SK-N-SH (cell line): ENCODE measurements around the gene CEP57. TPM values are rescaled to one million over a fixed set of nuclear protein-coding genes. Genes with fewer than 3 reads are reported as not detected.

Source experiments
- CTCF ChIA-PET: fragments of 300-600, 350-600 bp; formaldehyde crosslinking; extraction: SDS; loops from one replicate; lab custom pipeline; 2021; lab: Yijun Ruan, JAX
- POLR2A ChIA-PET: fragments of 350-600 bp; sonication (Branson Sonifier 250); formaldehyde crosslinking; extraction: SDS; loops from one replicate; lab custom pipeline; 2020; ENCODE audit warnings: antibody characterized with exemption, inconsistent platforms; lab: Yijun Ruan, JAX
- DNase-seq: peaks from one replicate; pipeline ENCODE4 v3.0.0; 2012
- H2AFZ ChIP-seq: fragments of 200-600 bp; sonication (generic); 2 replicates; pipeline ENCODE4 v1.8.1; 2016; ENCODE audit warnings: antibody characterized with exemption, mild to moderate bottlenecking, low read depth
- H3F3A ChIP-seq: fragments of 200-600 bp; sonication (generic); replicated peaks from 2 replicates; pipeline ENCODE3; 2016; ENCODE audit warnings: antibody characterized with exemption, mild to moderate bottlenecking; ENCODE audit not compliant: insufficient read depth
- H3K27ac ChIP-seq, 2 experiments: fragments of 200-500 bp in 1 of 2; fragments of 200-600 bp in 1 of 2; sonication (Bioruptor generic) in 1 of 2; sonication (generic), shearing (Covaris generic) in 1 of 2; 2 replicates each; pipeline versions ENCODE4 v1.5.1 to v1.6.1; 2014 to 2016; ENCODE audit warnings: low read depth in 2 of 2, inconsistent platforms in 1 of 2, low read length in 1 of 2, mild to moderate bottlenecking in 1 of 2, mixed read lengths in 1 of 2
- H3K27me3 ChIP-seq: fragments of 200-600 bp; sonication (generic), shearing (Covaris generic); 2 replicates; pipeline ENCODE4 v1.6.1; 2016; ENCODE audit warnings: mixed run types; ENCODE audit not compliant: insufficient read depth
- H3K36me3 ChIP-seq, 2 experiments: fragments of 200-500 bp in 1 of 2; fragments of 200-600 bp in 1 of 2; sonication (Bioruptor generic) in 1 of 2; sonication (generic) in 1 of 2; replicated peaks in 1 of 2; 2 replicates each; pipeline versions ENCODE3 to v1.5.1; 2014 to 2016; ENCODE audit warnings: low read length in 1 of 2, mild to moderate bottlenecking in 1 of 2; ENCODE audit not compliant: insufficient read depth in 2 of 2, control insufficient read depth in 1 of 2
- H3K4me1 ChIP-seq, 2 experiments: fragments of 200-500 bp in 1 of 2; fragments of 200-600 bp in 1 of 2; sonication (Bioruptor generic) in 1 of 2; sonication (generic), shearing (Covaris generic) in 1 of 2; 2 replicates each; pipeline versions ENCODE4 v1.5.1 to v1.6.1; 2014 to 2016; ENCODE audit warnings: low read depth in 1 of 2, low read length in 1 of 2, mixed run types in 1 of 2; ENCODE audit not compliant: insufficient read depth in 2 of 2, control insufficient read depth in 1 of 2
- H3K4me2 ChIP-seq: fragments of 200-600 bp; sonication (generic), shearing (Covaris generic); 2 replicates; pipeline ENCODE4 v1.6.1; 2017; ENCODE audit warnings: mixed run types
- H3K4me3 ChIP-seq, 2 experiments: fragments of 200-500 bp in 1 of 2; fragments of 200-600 bp in 1 of 2; sonication (Bioruptor generic) in 1 of 2; sonication (generic), shearing (Covaris generic) in 1 of 2; 2 replicates each; pipeline versions ENCODE4 v1.5.1 to v1.8.1; 2014 to 2016; ENCODE audit warnings: low read depth in 2 of 2, inconsistent platforms in 1 of 2, low read length in 1 of 2, mild to moderate bottlenecking in 1 of 2, mixed read lengths in 1 of 2, moderate library complexity in 1 of 2
- H3K79me2 ChIP-seq: fragments of 200-600 bp; sonication (generic); 2 replicates; pipeline ENCODE4 v1.8.1; 2017; ENCODE audit warnings: mild to moderate bottlenecking; ENCODE audit not compliant: insufficient read depth
- H3K9ac ChIP-seq: fragments of 200-600 bp; sonication (generic); 2 replicates; pipeline ENCODE4 v1.6.1; 2017; ENCODE audit warnings: mixed run types
- H3K9me2 ChIP-seq: fragments of 200-600 bp; sonication (generic); 2 replicates; pipeline ENCODE4 v1.6.1; 2017; ENCODE audit warnings: mixed run types
- H3K9me3 ChIP-seq: fragments of 200-600 bp; sonication (generic); 2 replicates; pipeline ENCODE4 v1.6.1; 2017; ENCODE audit warnings: mixed run types, mild to moderate bottlenecking, moderate library complexity
- H4K20me1 ChIP-seq: fragments of 200-600 bp; sonication (generic); 2 replicates; pipeline ENCODE4 v1.6.1; 2017; ENCODE audit warnings: mild to moderate bottlenecking, mixed run types; ENCODE audit not compliant: insufficient read depth
- CTCF ChIP-seq: fragments of 200-600 bp; sonication (generic); IDR thresholded peaks from 2 replicates; pipeline ENCODE4 v1.6.1; 2017; ENCODE audit warnings: antibody characterized with exemption, mild to moderate bottlenecking, moderate library complexity
- EP300 ChIP-seq, 2 experiments: IDR thresholded peaks; 2 replicates each; pipeline versions ENCODE4 v1.4.0 to v1.6.1; 2012; ENCODE audit warnings: borderline replicate concordance in 1 of 2, low read depth in 1 of 2, low read length in 1 of 2
- EZH2phosphoT487 ChIP-seq: fragments of 200-600 bp; sonication (generic); IDR thresholded peaks from 2 replicates; pipeline ENCODE4 v1.6.1; 2017; ENCODE audit warnings: low read depth, mixed run types, mild to moderate bottlenecking, antibody characterized with exemption, moderate library complexity, borderline replicate concordance
- FOSL2 ChIP-seq: IDR thresholded peaks from 2 replicates; pipeline ENCODE4 v1.4.0; 2012; ENCODE audit warnings: low read depth, mild to moderate bottlenecking, moderate library complexity, borderline replicate concordance
- FOXJ3 ChIP-seq: sonication (generic); formaldehyde crosslinking; IDR thresholded peaks from 2 replicates; pipeline ENCODE4 v1.5.1; 2020; ENCODE audit warnings: mild to moderate bottlenecking, missing genetic modification reagents
- FOXM1 ChIP-seq: IDR thresholded peaks from 2 replicates; pipeline ENCODE4 v1.4.0; 2012; ENCODE audit warnings: low read depth, mild to moderate bottlenecking
- GABPA ChIP-seq: IDR thresholded peaks from 2 replicates; pipeline ENCODE4 v1.4.0; 2012; ENCODE audit warnings: low read depth, mild to moderate bottlenecking
- GATA2 ChIP-seq: sonication (generic); formaldehyde crosslinking; IDR thresholded peaks from 2 replicates; pipeline ENCODE4 v1.5.0; 2020; ENCODE audit warnings: mild to moderate bottlenecking, missing genetic modification reagents
- MXI1 ChIP-seq: IDR thresholded peaks from 2 replicates; pipeline ENCODE4 v1.6.1; 2012; ENCODE audit warnings: mild to moderate bottlenecking, low read depth, low read length, improper control_type of control experiment
- RAD21 ChIP-seq: IDR thresholded peaks from 2 replicates; pipeline ENCODE4 v1.6.1; 2012; ENCODE audit warnings: mild to moderate bottlenecking, low read length
- RCOR1 ChIP-seq: fragments of 150-350 bp; IDR thresholded peaks from 2 replicates; pipeline ENCODE4 v1.6.1; 2017; ENCODE audit warnings: antibody characterized with exemption, low read length
- RXRA ChIP-seq: IDR thresholded peaks from 2 replicates; pipeline ENCODE4 v1.4.0; 2012; ENCODE audit warnings: low read depth, mild to moderate bottlenecking, borderline replicate concordance
- SMC3 ChIP-seq: IDR thresholded peaks from 2 replicates; pipeline ENCODE4 v1.6.1; 2012; ENCODE audit warnings: low read depth, low read length, improper control_type of control experiment
- TAF1 ChIP-seq: IDR thresholded peaks from 2 replicates; pipeline ENCODE4 v1.6.1; 2012; ENCODE audit warnings: low read depth, mild to moderate bottlenecking, low read length, moderate library complexity, borderline replicate concordance
- TEAD4 ChIP-seq: IDR thresholded peaks from 2 replicates; pipeline ENCODE4 v1.4.0; 2012; ENCODE audit warnings: mild to moderate bottlenecking, borderline replicate concordance; ENCODE audit not compliant: insufficient read depth
- YY1 ChIP-seq: IDR thresholded peaks from 2 replicates; pipeline ENCODE4 v1.4.0; 2012; ENCODE audit warnings: low read depth, mild to moderate bottlenecking
- WGBS: methylation state at CpG from one replicate; pipeline ENCODE4 v1.1.6; 2017; ENCODE audit warnings: low lambda C conversion rate; 5-methylcytosine and 5-hydroxymethylcytosine counted together
- polyA plus RNA-seq, 3 experiments: library from polyadenylated mRNA; depleted of rRNA; stranded (reverse); fragments of >200 nt; gene quantifications; 2 replicates each; pipeline ENCODE4 v1.2.3, GENCODE V29; 2012
- TF ChIP-seq, protein P1 (sequence below): IDR thresholded peaks from 2 replicates; pipeline ENCODE4 v1.4.0; 2012; ENCODE audit warnings: low read depth, borderline replicate concordance
- TF ChIP-seq, protein P2 (sequence below): IDR thresholded peaks from 2 replicates; pipeline ENCODE4 v1.4.0; 2012; ENCODE audit warnings: low read depth, borderline replicate concordance

CEP57 gene
- polyA plus RNA-seq, 1 of the 3 experiments (the other 2 are of a cell fraction): 12.2 TPM

DNA sequence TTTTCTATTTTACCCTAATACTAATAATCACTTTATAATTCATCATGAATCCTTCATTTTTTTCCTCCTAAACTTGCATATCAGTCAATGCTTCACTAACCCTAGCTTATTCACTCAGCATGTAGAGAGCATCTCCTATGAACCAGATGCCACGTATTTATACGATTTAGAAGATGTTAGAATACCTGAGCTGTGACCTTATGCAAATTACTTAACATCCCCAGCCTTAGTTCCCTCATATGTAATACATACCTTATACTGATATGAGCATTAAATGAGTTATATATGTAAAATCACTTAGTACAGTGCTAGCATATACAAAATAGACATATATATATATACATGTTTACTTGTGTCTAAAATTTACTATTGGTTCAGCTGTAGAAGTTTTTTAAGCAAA is 9.8 kb upstream of the CEP57 start (continued):
- TF ChIP-seq GATA2 (CRISPR knock-in tag) (no peak), EZH2phosphoT487 (no peak), GABPA (no peak), RAD21 (no peak), EP300 (IDR thresholded peaks at IDR 0.05; ENCODE audit: borderline replicate concordance in 1 of 2, low read depth in 1 of 2, low read length in 1 of 2) (no peak), FOXM1 (no peak), TAF1 (no peak), RCOR1 (no peak), FOSL2 (no peak)
- TF ChIP-seq, protein P1, sequence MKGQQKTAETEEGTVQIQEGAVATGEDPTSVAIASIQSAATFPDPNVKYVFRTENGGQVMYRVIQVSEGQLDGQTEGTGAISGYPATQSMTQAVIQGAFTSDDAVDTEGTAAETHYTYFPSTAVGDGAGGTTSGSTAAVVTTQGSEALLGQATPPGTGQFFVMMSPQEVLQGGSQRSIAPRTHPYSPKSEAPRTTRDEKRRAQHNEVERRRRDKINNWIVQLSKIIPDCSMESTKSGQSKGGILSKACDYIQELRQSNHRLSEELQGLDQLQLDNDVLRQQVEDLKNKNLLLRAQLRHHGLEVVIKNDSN: no peak

- H3K9me3 ChIP-seq: no peaks in the 10 kb centered on the region
- H3F3A ChIP-seq: peaks cover 8% of the 10 kb centered on the region
- H3K79me2 ChIP-seq: peaks cover 67% of the 10 kb centered on the region
- peak overlapping the region; percentile 93 for H3K9ac ChIP-seq
- ChIA-PET CTCF (interaction anchor here (0.6 to 1.6 kb wide), 10 partner anchors 8 to 720 kb away, joined by 3 to 10 read pairs (median 3); partner anchors contain the start of gene SESN3), POLR2A (interaction anchor here (0.7 to 2.0 kb wide), 7 partner anchors 11 to 731 kb away, joined by 3 to 9 read pairs (median 3); partner anchors contain the start of genes CCDC82, ENDOD1, JRKL and SRSF8)
- no peaks in the 10 kb centered on the region for H4K20me1 ChIP-seq
- no peaks in the 10 kb centered on the region for H3K9me2 ChIP-seq
- H2AFZ ChIP-seq: peak overlapping the region; percentile 80
- H3K4me3 ChIP-seq: peak overlapping the region; percentile 84 to 96
- peaks cover 8 to 31% of the 10 kb centered on the region in 2 experiments for H3K4me1 ChIP-seq
- no peak for TF ChIP-seq EZH2phosphoT487
- TF ChIP-seq, protein P1: no peak
- TF ChIP-seq, protein P2, sequence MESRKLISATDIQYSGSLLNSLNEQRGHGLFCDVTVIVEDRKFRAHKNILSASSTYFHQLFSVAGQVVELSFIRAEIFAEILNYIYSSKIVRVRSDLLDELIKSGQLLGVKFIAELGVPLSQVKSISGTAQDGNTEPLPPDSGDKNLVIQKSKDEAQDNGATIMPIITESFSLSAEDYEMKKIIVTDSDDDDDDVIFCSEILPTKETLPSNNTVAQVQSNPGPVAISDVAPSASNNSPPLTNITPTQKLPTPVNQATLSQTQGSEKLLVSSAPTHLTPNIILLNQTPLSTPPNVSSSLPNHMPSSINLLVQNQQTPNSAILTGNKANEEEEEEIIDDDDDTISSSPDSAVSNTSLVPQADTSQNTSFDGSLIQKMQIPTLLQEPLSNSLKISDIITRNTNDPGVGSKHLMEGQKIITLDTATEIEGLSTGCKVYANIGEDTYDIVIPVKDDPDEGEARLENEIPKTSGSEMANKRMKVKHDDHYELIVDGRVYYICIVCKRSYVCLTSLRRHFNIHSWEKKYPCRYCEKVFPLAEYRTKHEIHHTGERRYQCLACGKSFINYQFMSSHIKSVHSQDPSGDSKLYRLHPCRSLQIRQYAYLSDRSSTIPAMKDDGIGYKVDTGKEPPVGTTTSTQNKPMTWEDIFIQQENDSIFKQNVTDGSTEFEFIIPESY: no peak
- TF ChIP-seq FOSL2: no peak
- peak; percentile 43 for TF ChIP-seq CTCF
- TF ChIP-seq SMC3: peak; percentile 21; the same call in 1 of the 2 replicates
- 0 out of 2 replicates have a peak, but pooled peaks have one; percentile 32 for TF ChIP-seq MXI1
- no peak for TF ChIP-seq RXRA
- TF ChIP-seq RAD21: peak; percentile 27
- no peak for TF ChIP-seq TAF1
- no peak; the same call in 1 of the 2 replicates for TF ChIP-seq GATA2 (CRISPR knock-in tag)
- no peak for TF ChIP-seq FOXM1
- TF ChIP-seq FOXJ3 (CRISPR knock-in tag): 0 out of 2 replicates have a peak, but pooled peaks have one; percentile 43
- no peak for TF ChIP-seq TEAD4
- peak; percentile 68; the same call in 1 of the 2 replicates for TF ChIP-seq YY1
- peak overlapping the region; percentile 84 to 97 for H3K27ac ChIP-seq
- peak; percentile 49 for DNase-seq
- peak overlapping the region; percentile 94 for H3K4me2 ChIP-seq
- H3K27me3 ChIP-seq: no peaks in the 10 kb centered on the region
- 3% methylated on average over 14 of the region's 34 CpGs for WGBS
- H3K36me3 ChIP-seq: peaks cover 34 to 35% of the 10 kb centered on the region in 2 experiments
Observed at GRCh38 chr11:95788921-95789505, 1.3 kb upstream of the CEP57 start.
